Peyer's patch (tissue), 4 donors: Measurements from ENCODE around the gene KLHL2.

Experiments used
- CTCF ChIP-seq, 6 experiments: fragments of 450-650 bp in 4 of 6; fragments of 200-600 bp in 2 of 6; sonication (generic) in 1 of 6; IDR thresholded peaks; one replicate each; pipeline ENCODE4 v1.5.1; 2017 to 2019; ENCODE audit warnings: antibody characterized with exemption in 6 of 6, mild to moderate bottlenecking in 3 of 6, moderate library complexity in 1 of 6
- POLR2A ChIP-seq, 2 donors: fragments of 450-650 bp; IDR thresholded peaks; one replicate each; pipeline ENCODE4 v1.5.1; 2017; ENCODE audit warnings: antibody characterized with exemption in 2 of 2, mild to moderate bottlenecking in 2 of 2, moderate library complexity in 2 of 2

- no peak for TF ChIP-seq CTCF (IDR thresholded peaks at IDR 0.05)
- no peak for TF ChIP-seq POLR2A (IDR thresholded peaks at IDR 0.05)
Measured at GRCh38 chr4:165199286-165199685, 8.1 kb upstream of the KLHL2 start.
